NCI-H345 treated with DMSO at 0.1 percent for 48 hours (cell line): ENCODE measurements around the gene KIF1B.

ENCODE experiments used
- DNase-seq: peaks from one replicate; lab custom pipeline; 2025; ENCODE audit not compliant: unreplicated experiment; lab: John Stamatoyannopoulos, UW

Gene KIF1B

GRCh38 chr1:10278880-10279279 lies 68.5 kb downstream of the KIF1B start:
- DNase-seq: no peak

GRCh38 chr1:10280439-10281350 lies 70.3 kb downstream of the KIF1B start:
- DNase-seq: no peak

DNA sequence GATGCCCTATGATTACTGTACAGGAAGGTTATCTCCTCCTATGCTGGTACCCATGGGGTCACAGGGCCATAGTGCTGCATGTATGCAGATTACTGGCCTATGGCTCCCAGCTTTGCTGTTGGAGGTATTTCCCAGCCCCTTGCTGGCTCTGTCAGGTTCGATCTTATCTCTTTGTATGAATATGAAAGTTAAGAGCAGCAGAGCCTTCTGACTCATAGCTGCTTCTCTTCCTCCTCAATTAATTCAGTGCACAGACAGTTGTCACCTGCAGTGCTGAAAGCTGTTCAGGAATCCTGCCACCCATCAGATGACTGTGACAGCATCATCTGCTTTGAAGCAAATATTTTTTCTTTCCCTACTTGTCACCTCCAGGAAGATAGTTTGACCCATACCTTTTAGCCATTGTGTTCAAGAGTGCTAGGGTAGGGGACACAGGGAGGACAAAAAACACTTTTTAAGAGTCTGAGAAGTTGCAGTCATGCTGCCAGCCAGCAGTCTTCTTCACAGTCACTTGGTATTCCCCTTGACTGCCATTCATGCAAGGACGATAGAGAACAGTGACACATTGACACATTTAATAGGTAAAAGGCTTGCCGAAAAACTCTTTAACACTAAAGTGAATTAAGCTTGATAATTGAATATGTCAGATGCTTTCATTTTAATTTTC lies 73.1 kb downstream of the KIF1B start:
- DNase-seq: no peak

DNA sequence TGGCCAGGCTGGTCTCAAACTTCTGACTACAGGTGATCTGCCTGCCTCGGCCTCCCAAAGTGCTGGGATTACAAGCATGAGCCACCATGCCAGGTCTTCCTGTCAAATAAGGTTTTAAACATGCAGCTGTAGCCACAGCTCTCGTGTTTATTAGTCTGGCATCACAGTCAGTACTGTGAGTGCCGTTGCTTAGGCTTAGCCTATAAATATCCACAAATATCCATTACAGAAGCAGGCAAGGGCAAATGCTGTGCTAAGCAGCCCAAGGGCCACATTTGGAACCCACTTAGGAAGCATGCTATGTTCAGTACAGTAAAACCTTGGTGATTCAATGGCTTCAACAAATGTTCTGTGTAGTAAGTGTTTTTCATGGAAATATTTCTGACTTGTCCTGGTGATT lies 75.9 kb downstream of the KIF1B start:
- DNase-seq: no peak

GRCh38 chr1:10287023-10287645 lies 76.8 kb downstream of the KIF1B start:
- DNase-seq: no peak

DNA sequence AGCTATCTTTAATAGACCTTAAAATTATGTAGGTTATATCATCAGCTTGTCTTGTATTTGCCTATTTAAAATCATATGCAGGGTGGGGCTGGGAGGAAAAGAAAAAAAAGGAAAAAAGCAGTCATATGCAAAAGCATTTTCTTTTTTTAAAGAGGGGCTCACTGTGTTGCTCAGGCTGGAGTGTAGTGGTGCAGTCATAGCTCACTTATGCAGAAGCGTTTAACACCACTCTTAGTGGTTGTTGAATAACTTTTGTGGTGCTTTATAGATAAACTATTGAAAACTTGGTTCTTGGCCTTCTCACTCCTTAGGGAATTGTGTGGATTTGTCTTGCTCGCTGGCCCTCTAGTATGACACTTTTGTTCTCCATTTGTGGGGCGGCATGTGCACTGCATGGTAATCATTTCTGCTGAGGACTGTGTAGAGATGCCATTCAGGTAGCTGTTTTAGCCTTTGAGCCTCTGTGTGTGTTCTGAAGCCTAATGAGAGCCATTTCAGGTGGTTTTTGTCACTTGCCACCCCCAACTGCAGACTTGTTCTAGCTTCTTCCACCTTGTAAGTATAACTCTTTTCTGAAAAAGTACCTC lies 77.8 kb downstream of the KIF1B start:
- no peak for DNase-seq

GRCh38 chr1:10291705-10292104 lies 81.3 kb downstream of the KIF1B start:
- no peak for DNase-seq

DNA sequence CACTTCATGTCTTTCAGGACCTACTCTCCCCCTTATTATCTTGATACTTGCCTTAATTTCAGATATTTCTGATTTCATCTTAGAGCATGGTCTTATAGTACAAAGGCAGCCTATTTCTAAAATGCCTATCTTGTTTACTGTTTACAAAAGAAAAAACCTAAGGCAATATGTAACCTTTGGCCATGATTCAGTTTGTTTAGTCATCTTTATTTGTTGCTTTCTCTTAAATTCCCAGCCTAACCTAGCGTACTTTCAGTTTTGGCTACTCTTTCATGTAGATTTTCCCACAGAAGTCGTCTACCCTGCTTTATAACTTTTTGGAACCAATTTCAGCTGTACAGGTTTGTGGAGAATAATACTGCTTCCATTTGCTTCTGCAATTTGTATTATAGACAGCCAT lies 81.8 kb downstream of the KIF1B start:
- DNase-seq: no peak

DNA sequence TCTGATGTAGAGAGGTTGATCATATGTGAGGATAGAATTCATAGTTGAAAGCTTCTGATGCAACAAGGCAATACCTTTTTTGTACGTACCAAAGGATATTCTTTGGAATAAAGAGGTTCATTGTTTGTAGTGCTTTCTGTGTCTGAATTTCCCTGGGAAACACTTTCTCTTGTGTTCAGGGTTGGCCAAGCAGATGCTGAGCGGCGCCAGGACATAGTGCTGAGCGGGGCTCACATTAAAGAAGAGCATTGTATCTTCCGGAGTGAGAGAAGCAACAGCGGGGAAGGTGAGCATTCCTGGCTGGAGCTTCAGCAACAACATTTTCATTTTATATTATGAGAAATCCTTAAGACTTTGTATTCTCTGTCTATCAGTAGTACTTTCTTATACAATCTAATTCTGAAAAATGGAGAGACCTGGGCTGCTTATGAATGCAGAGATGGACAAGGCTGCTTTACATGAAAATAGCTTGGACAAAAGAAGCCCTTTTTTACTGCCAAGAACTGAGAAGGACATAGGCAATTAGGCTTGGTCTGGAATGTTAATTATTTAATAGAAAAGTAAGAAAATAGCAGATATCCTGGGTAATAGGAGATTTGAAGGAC lies 85.2 kb downstream of the KIF1B start:
- no peak for DNase-seq

DNA sequence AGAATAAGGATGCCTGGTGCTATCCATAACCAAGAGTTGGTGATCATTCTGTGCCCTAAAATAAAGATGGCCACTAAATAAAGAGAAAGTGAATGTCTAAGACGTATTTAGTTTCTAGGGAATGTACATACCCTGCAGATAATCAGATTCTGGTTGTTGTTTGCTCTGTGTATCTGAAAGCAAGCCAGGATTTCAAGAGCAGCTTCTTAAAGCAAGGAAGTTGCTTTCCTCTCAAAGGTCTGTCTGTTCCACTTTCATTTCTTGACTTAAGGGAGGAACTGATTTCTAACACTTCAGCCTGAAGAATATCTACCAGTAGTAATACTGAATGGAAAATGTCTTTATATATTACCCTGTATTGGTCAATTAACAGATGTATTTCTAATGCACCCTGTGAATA lies 88.8 kb downstream of the KIF1B start:
- DNase-seq: no peak

- no peak for DNase-seq
These were observed 92.0 kb downstream of the KIF1B start for GRCh38 chr1:10302416-10302815.

DNA sequence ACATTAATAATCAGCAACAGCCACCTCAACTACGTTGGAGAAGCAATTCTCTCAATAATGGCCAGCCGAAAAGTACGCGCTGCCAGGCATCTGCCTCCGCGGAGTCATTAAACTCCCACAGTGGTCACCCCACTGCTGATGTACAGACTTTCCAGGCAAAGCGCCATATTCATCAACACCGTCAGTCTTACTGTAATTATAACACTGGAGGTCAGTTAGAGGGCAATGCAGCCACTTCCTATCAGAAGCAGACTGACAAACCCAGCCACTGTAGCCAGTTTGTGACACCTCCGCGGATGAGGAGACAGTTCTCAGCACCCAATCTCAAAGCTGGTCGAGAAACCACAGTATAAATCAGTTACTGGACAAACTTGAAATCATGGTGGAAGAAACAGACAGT lies 93.9 kb downstream of the KIF1B start:
- no peak for DNase-seq

DNA sequence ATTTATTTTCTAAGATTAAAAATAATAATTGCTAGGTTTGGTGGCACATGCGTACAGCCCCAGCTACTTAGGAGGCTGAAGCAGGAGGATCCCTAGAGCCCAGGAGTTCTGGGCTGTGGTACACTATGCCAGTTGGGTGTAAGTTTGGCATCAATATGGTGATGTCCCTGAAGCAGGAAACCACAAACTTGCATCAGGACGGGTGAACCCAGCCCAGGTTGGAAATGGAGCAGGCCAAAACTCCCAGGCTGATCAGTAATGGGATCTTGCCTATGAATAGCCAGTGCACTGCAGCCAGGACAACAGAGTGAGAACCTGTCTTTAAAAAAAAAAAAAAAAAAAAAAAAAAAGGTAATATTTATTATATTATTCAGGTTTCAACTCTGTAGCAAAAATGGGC lies 96.1 kb downstream of the KIF1B start:
- no peak for DNase-seq

DNA sequence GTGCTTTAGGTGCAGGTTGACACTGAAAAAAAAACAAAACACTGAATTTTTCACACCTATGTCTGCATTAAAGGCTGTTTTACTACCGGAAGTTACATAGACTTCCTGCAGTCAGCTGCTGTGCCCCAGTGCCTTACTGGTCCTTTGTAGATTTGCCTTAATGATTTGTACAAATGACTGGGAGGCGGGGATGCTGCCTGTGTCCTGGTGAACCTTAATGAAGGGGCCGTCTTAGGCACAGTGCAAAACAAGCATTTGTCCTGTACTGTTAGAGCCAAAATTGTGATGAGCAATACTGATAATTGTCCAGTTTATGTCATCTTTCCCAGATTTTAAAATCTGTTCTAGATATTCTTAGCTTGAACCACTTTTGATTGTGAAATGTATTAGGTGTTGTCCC lies 97.6 kb downstream of the KIF1B start:
- DNase-seq: no peak

- no peak for DNase-seq
These were observed 99.1 kb downstream of the KIF1B start for GRCh38 chr1:10309243-10310011.

DNA sequence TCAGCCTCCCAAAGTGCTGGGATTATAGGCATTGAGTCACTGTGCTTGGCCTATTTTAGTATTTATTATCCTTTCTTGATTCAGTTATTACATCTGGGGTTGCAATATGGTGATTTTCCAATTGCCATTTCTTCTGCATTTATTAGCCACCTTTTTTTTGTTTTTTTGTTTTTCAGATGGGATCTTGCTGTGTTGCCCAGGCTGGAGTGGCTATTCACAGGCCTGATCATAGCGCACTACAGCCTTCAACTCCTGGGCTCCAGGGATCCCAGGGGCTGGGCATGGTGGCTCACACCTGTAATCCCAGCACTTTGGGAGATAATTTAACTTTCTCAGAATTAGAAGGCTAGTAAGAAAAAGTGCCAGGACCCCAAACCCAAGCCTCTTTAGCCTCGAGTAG lies 106.4 kb downstream of the KIF1B start:
- no peak for DNase-seq

DNA sequence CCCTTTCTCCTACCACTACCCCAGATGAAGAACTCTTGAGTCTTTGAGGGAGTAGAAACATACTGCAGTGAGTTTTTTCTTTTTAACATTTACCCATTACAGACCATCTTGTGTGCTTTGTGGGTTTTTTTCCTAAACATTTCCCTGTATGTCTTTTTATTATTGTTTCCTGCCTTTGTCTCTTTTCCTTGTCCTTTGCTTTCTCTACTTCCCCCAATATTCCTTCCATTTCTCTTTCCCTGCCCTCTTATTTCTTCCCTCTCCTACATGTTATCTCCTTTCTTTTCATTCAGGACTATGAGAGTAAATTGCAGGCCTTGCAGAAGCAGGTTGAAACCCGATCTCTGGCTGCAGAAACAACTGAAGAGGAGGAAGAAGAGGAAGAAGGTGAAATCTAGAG lies 109.4 kb downstream of the KIF1B start:
- no peak for DNase-seq

DNA sequence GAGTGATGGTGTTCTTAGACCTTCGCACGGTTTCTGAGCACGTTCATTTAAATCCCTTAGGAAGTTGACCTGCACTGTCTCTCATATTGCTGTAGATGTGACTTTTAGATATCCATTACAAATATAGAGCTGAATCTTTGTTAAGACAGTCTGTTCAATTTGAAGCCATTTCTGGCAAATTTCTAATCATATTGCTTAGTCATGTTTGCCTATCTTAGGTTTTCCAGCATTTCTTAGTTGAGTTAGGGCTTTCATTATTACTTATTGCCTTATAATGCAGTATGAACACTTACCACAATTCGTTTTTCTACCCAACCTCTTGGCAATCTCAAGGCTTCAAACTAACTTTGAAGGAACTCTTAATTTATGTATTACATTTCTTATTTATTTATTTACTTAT lies 110.0 kb downstream of the KIF1B start:
- DNase-seq: no peak

DNA sequence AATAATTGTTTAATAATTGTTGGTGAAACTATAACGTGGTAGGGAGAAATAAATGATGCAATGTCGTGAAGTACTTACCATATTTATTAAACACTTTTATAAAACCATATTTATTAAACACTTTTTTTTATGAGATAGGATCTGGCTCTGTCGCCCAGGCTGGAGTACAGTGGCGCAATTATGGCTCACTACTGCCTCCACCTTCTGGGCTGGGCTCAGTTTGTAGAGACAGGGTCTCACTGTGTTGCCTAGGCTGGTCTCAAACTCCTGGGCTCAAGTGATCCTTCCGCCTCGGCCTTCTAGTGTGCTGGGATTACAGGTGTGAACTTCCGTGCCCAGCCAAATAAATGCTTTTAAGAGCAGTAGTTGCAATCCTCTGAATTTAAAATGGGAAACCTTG lies 112.5 kb downstream of the KIF1B start:
- DNase-seq: no peak

DNA sequence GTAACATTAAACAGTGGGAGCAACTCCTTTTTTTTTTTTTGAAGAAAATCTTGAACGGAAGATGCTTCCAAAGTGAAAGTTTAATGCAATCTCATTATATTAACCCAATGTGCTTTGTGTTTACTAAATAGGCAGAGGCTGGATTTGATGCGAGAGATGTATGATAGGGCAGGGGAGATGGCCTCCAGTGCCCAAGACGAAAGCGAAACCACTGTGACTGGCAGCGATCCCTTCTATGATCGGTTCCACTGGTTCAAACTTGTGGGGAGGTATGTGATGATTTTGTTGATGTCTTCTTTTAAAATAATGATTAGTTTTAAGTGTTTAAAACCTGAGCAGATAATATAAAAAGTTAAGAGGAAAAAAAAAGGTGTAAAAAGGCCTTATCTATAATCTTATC lies 114.3 kb downstream of the KIF1B start:
- DNase-seq: no peak

DNA sequence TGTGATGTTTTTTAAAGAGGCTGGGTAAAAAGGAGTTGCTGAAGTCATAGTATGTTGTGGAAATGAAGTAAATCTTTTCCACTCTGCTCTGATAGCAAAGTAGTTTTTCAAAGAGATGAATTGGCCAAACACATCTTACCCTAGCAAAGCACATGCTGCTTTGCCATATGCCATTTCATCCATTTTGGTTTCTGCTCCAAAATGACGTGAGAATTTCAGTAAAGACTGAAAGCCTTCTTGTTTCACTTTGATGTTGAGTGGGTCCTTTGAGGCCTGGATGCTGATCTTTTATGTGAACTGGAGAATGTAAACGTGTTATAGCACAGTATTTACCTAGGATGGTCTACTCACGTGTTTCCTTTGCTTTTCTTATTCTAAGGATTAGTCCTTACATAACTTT lies 115.2 kb downstream of the KIF1B start:
- DNase-seq: no peak
